ENCODE data around the gene LDLRAP1. TPM values are rescaled to one million over a fixed set of nuclear protein-coding genes. Genes with fewer than 3 reads are reported as not detected.

The LDLRAP1 gene
- total and polyA plus RNA-seq, 2 donors (not counting 1 experiment from before 2014, with no cell fraction given): 22.7 to 24.3 TPM

DNA sequence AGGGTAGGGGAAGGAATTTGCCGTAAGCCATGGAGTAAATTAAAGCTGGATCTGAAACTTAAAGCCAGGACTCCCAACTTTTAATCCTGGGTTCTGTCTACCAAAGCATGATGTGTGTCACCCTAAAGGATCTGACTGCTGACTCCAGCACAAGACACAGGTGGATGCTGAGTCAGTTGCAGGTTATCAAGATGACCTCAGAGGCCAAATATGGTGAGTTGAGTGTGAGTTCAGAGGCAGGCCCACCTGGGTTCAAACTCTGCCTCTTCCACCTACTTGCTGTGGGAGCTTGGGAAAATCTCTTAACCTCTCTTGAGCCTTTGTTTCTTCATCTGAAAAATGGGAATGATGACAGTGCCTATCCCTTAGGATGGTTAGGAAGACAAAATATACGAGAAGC is 16.7 kb upstream of the LDLRAP1 start:
- H3K27me3 Mint-ChIP-seq: peaks cover 14% of the 10 kb centered on the region
- ChIA-PET POLR2A (no interaction called here), CTCF (interaction anchor here (0.9 kb wide), 1 partner anchor 10 kb away, joined by 3 read pairs; no protein-coding TSS in a partner anchor)
- no peak for DNase-seq
- no peak overlapping the region for H3K27ac Mint-ChIP-seq
- Histone ChIP-seq H3K27me3 (replicated peaks in 1 of 4; ENCODE audit: control extremely low read depth in 1 of 4, control insufficient read depth in 3 of 4, insufficient read depth in 4 of 4, low read length in 3 of 4) (peaks cover 0 to 9% (median 0%) of the 10 kb centered on the region in 4 experiments), H3K9ac (ENCODE audit: low read length) (no peak overlapping the region), H3K4me2 (replicated peaks; ENCODE audit: low read depth, low read length, poor library complexity, severe bottlenecking) (no peak overlapping the region), H4K20me1 (ENCODE audit: control insufficient read depth, insufficient read depth, low read length, poor library complexity, severe bottlenecking) (no peaks in the 10 kb centered on the region), H3K4me3 (ENCODE audit: control extremely low read depth in 1 of 5, extremely low read depth in 1 of 5, insufficient read depth in 1 of 5, low read depth in 2 of 5, low read length in 4 of 5) (no peak overlapping the region), H3K4me1 (ENCODE audit: control insufficient read depth in 2 of 2, insufficient read depth in 2 of 2, low read length in 2 of 2) (no peaks in the 10 kb centered on the region), H3K9me3 (ENCODE audit: control extremely low read depth in 1 of 3, control insufficient read depth in 2 of 3, insufficient read depth in 1 of 3, low read length in 2 of 3) (no peaks in the 10 kb centered on the region), H2AFZ (ENCODE audit: insufficient read depth, low read depth, low read length, poor library complexity, severe bottlenecking) (no peak overlapping the region), H3K27ac (ENCODE audit: low read length in 2 of 2) (no peak overlapping the region), H3K36me3 (replicated peaks in 1 of 2; ENCODE audit: control extremely low read depth in 1 of 2, control insufficient read depth in 1 of 2, extremely low read depth in 1 of 2, insufficient read depth in 2 of 2, low read length in 1 of 2) (no peaks in the 10 kb centered on the region), H3K79me2 (ENCODE audit: control insufficient read depth, insufficient read depth, low read length) (no peaks in the 10 kb centered on the region)
- WGBS (ENCODE audit: insufficient coverage): 92% methylated on average over 2 of the region's 2 CpGs
- no peak overlapping the region for H3K4me3 Mint-ChIP-seq
- intact Hi-C loops (cut with micrococcal nuclease): no loop called here
- TF ChIP-seq, protein P1, sequence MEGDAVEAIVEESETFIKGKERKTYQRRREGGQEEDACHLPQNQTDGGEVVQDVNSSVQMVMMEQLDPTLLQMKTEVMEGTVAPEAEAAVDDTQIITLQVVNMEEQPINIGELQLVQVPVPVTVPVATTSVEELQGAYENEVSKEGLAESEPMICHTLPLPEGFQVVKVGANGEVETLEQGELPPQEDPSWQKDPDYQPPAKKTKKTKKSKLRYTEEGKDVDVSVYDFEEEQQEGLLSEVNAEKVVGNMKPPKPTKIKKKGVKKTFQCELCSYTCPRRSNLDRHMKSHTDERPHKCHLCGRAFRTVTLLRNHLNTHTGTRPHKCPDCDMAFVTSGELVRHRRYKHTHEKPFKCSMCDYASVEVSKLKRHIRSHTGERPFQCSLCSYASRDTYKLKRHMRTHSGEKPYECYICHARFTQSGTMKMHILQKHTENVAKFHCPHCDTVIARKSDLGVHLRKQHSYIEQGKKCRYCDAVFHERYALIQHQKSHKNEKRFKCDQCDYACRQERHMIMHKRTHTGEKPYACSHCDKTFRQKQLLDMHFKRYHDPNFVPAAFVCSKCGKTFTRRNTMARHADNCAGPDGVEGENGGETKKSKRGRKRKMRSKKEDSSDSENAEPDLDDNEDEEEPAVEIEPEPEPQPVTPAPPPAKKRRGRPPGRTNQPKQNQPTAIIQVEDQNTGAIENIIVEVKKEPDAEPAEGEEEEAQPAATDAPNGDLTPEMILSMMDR (IDR thresholded peaks at IDR 0.05): no peak
- TF ChIP-seq EZH2 (IDR thresholded peaks at IDR 0.05; ENCODE audit: borderline replicate concordance, insufficient read depth, low read depth, low read length, poor library complexity, severe bottlenecking): no peak
- no peak for ATAC-seq (ENCODE audit: low read depth)
- H3K9me3 Mint-ChIP-seq (ENCODE audit: insufficient read depth): no peaks in the 10 kb centered on the region
- no peaks in the 10 kb centered on the region for H3K4me1 Mint-ChIP-seq

DNA sequence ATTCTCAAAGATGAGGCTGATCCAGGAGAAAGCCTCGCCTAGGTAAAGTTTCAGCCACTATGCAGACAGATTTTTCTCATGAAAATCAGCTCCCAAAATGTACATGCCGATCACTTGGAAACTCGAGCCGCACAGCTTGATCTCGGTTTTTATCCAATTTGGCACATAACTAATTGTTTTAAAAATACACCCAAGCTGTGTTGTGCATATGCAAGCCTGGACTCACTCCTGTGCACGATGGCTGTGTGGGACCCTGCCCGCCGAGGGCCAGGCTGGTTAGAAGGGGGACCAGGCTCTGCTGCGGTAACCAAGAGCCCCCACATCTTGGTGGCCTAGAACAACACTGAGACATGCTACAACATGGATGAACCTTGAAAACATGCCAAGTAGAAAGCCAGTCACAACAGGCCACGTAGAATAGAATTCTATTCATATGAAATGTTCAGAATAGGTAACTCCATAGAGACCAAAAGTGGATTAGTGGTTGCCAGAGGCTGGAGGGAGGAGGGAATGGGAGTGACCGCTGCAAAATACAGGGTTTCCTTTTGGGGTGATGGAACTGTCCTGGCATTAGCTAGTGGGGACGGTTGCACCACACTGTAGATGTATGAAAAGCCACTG is 16.1 kb upstream of the LDLRAP1 start:
- H3K4me1 Mint-ChIP-seq: no peaks in the 10 kb centered on the region
- CTCF ChIA-PET: interaction anchor here (0.9 kb wide), 1 partner anchor 10 kb away, joined by 3 read pairs; no protein-coding TSS in a partner anchor
- 91% methylated on average over 10 of the region's 12 CpGs for WGBS (ENCODE audit: insufficient coverage)
- H3K9me3 Mint-ChIP-seq (ENCODE audit: insufficient read depth): no peaks in the 10 kb centered on the region
- Histone ChIP-seq H2AFZ (ENCODE audit: insufficient read depth, low read depth, low read length, poor library complexity, severe bottlenecking) (no peak overlapping the region), H3K4me2 (replicated peaks; ENCODE audit: low read depth, low read length, poor library complexity, severe bottlenecking) (no peak overlapping the region), H3K79me2 (ENCODE audit: control insufficient read depth, insufficient read depth, low read length) (no peaks in the 10 kb centered on the region), H3K36me3 (replicated peaks in 1 of 2; ENCODE audit: control extremely low read depth in 1 of 2, control insufficient read depth in 1 of 2, extremely low read depth in 1 of 2, insufficient read depth in 2 of 2, low read length in 1 of 2) (no peaks in the 10 kb centered on the region), H3K4me1 (ENCODE audit: control insufficient read depth in 2 of 2, insufficient read depth in 2 of 2, low read length in 2 of 2) (no peaks in the 10 kb centered on the region), H3K9ac (ENCODE audit: low read length) (no peak overlapping the region), H3K9me3 (ENCODE audit: control extremely low read depth in 1 of 3, control insufficient read depth in 2 of 3, insufficient read depth in 1 of 3, low read length in 2 of 3) (no peaks in the 10 kb centered on the region), H3K27me3 (replicated peaks in 1 of 4; ENCODE audit: control extremely low read depth in 1 of 4, control insufficient read depth in 3 of 4, insufficient read depth in 4 of 4, low read length in 3 of 4) (peaks cover 0 to 9% (median 0%) of the 10 kb centered on the region in 4 experiments), H3K27ac (ENCODE audit: low read length in 2 of 2) (no peak overlapping the region), H4K20me1 (ENCODE audit: control insufficient read depth, insufficient read depth, low read length, poor library complexity, severe bottlenecking) (no peaks in the 10 kb centered on the region), H3K4me3 (ENCODE audit: control extremely low read depth in 1 of 5, extremely low read depth in 1 of 5, insufficient read depth in 1 of 5, low read depth in 2 of 5, low read length in 4 of 5) (no peak overlapping the region)
- POLR2A ChIA-PET: no interaction called here
- TF ChIP-seq, protein P1 (IDR thresholded peaks at IDR 0.05): no peak
- TF ChIP-seq EZH2 (IDR thresholded peaks at IDR 0.05; ENCODE audit: borderline replicate concordance, insufficient read depth, low read depth, low read length, poor library complexity, severe bottlenecking): no peak
- ATAC-seq (ENCODE audit: low read depth) (no peak), DNase-seq (no peak)
- no peak overlapping the region for H3K27ac Mint-ChIP-seq
- H3K4me3 Mint-ChIP-seq: no peak overlapping the region
- H3K27me3 Mint-ChIP-seq: peaks cover 14% of the 10 kb centered on the region
- intact Hi-C loops (cut with micrococcal nuclease): no loop called here

All from B cell (primary cell).